Measurements from ENCODE around the gene LRP1. TPM values are rescaled to one million over a fixed set of nuclear protein-coding genes. Genes with fewer than 3 reads are reported as not detected.

The LRP1 gene
- total and polyA plus RNA-seq, 2 of the 13 experiments (the other 11 are each of a cell fraction or from before 2014, with no cell fraction given) = 14.7 to 30.8 TPM

GRCh38 chr12:57214398-57214781, 86.1 kb downstream of the LRP1 start (continued):
- TF ChIP-seq MTA3 (CRISPR knock-in tag; IDR thresholded peaks at IDR 0.05) (no peak), EHMT2 (IDR thresholded peaks at IDR 0.05; ENCODE audit: borderline replicate concordance, low read depth, low read length) (no peak), PAF1 (CRISPR knock-in tag; IDR thresholded peaks at IDR 0.05) (no peak), NPAS2 (CRISPR knock-in tag; IDR thresholded peaks at IDR 0.05; ENCODE audit: borderline replicate concordance) (no peak), KMT2A (CRISPR knock-in tag; IDR thresholded peaks at IDR 0.05) (no peak), ZNF180 (CRISPR knock-in tag; IDR thresholded peaks at IDR 0.05; ENCODE audit: borderline replicate concordance, low read depth) (no peak), ZNF3 (CRISPR knock-in tag; IDR thresholded peaks at IDR 0.05) (no peak), SMC3 (IDR thresholded peaks at IDR 0.05; ENCODE audit: low read length) (peak; percentile 69), ZNF740 (CRISPR knock-in tag; IDR thresholded peaks at IDR 0.05) (no peak), SP1 (IDR thresholded peaks at IDR 0.05) (no peak), SP1 (CRISPR knock-in tag; IDR thresholded peaks at IDR 0.05) (no peak), MED8 (CRISPR knock-in tag; IDR thresholded peaks at IDR 0.05; ENCODE audit: insufficient replicate concordance) (no peak), ZNF318 (CRISPR knock-in tag; IDR thresholded peaks at IDR 0.05) (no peak), RAD21 (CRISPR knock-in tag; IDR thresholded peaks at IDR 0.05) (peak; percentile 70), TMF1 (CRISPR knock-in tag; IDR thresholded peaks at IDR 0.05; ENCODE audit: low read depth) (no peak), MYNN (CRISPR knock-in tag; IDR thresholded peaks at IDR 0.05; ENCODE audit: low read depth) (no peak), STAG1 (CRISPR knock-in tag; IDR thresholded peaks at IDR 0.05) (peak; percentile 51), ZNF264 (CRISPR knock-in tag; IDR thresholded peaks at IDR 0.05) (no peak), FOXP1 (IDR thresholded peaks at IDR 0.05) (no peak), FOXP1 (CRISPR knock-in tag; IDR thresholded peaks at IDR 0.05) (no peak), ZNF468 (CRISPR knock-in tag; IDR thresholded peaks at IDR 0.05) (no peak), ZNF274 (CRISPR knock-in tag; IDR thresholded peaks at IDR 0.05) (0 out of 2 replicates have a peak, but pooled peaks have one; percentile 6)
- TF ChIP-seq, protein P1, sequence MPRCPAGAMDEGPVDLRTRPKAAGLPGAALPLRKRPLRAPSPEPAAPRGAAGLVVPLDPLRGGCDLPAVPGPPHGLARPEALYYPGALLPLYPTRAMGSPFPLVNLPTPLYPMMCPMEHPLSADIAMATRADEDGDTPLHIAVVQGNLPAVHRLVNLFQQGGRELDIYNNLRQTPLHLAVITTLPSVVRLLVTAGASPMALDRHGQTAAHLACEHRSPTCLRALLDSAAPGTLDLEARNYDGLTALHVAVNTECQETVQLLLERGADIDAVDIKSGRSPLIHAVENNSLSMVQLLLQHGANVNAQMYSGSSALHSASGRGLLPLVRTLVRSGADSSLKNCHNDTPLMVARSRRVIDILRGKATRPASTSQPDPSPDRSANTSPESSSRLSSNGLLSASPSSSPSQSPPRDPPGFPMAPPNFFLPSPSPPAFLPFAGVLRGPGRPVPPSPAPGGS (CRISPR knock-in tag; IDR thresholded peaks at IDR 0.05) = no peak

All from HepG2 (cell line).